MM.1S (cell line): ENCODE data around the gene HAUS7.

Source experiments
- EZH2 ChIP-seq: fragments of 300-600 bp; sonication (generic); optimal IDR thresholded peaks from 2 replicates; pipeline ENCODE3; 2017; ENCODE audit warnings: low read depth, mild to moderate bottlenecking, antibody characterized with exemption, low read length, mixed read lengths
- TF ChIP-seq, protein P1 (sequence below): fragments of 300-600 bp; sonication (generic); IDR thresholded peaks from 2 replicates; pipeline ENCODE4 v1.5.1; 2016; ENCODE audit warnings: antibody characterized with exemption, low read length, mixed read lengths

DNA sequence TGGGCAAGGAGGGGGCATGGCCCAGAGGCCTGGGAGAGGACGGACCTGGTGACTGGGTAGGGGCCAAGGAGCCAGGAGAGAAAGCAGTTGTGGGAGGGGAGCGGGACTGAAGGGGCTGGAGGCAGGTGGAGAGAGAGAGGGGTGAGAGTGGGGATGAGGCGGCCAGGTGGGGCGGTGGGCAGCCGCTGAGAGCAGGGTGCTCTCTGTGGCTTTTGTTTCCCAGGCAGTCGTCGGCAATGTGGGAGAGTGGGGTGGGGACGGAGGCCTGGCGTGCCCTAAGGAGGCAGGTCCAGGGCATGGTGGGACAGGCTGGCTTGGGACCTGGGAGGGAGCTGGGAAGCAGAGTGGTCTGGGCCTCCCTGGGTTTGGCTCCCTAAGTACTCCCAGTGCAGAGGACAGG is 43.9 kb upstream of the HAUS7 start:
- TF ChIP-seq, protein P1, sequence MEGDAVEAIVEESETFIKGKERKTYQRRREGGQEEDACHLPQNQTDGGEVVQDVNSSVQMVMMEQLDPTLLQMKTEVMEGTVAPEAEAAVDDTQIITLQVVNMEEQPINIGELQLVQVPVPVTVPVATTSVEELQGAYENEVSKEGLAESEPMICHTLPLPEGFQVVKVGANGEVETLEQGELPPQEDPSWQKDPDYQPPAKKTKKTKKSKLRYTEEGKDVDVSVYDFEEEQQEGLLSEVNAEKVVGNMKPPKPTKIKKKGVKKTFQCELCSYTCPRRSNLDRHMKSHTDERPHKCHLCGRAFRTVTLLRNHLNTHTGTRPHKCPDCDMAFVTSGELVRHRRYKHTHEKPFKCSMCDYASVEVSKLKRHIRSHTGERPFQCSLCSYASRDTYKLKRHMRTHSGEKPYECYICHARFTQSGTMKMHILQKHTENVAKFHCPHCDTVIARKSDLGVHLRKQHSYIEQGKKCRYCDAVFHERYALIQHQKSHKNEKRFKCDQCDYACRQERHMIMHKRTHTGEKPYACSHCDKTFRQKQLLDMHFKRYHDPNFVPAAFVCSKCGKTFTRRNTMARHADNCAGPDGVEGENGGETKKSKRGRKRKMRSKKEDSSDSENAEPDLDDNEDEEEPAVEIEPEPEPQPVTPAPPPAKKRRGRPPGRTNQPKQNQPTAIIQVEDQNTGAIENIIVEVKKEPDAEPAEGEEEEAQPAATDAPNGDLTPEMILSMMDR = no peak
- TF ChIP-seq EZH2 = no peak
